C4-2B (cell line): ENCODE data around the gene MALRD1.

Source experiments
- ZFX ChIP-seq: fragments of 450-650 bp; IDR thresholded peaks from 2 replicates; pipeline ENCODE4 v1.6.1; 2017
- TF ChIP-seq, protein P1 (sequence below): fragments of 450-650 bp; conservative IDR thresholded peaks from 2 replicates; pipeline ENCODE4 v1.5.1; 2017; ENCODE audit warnings: mild to moderate bottlenecking

- TF ChIP-seq, protein P1, sequence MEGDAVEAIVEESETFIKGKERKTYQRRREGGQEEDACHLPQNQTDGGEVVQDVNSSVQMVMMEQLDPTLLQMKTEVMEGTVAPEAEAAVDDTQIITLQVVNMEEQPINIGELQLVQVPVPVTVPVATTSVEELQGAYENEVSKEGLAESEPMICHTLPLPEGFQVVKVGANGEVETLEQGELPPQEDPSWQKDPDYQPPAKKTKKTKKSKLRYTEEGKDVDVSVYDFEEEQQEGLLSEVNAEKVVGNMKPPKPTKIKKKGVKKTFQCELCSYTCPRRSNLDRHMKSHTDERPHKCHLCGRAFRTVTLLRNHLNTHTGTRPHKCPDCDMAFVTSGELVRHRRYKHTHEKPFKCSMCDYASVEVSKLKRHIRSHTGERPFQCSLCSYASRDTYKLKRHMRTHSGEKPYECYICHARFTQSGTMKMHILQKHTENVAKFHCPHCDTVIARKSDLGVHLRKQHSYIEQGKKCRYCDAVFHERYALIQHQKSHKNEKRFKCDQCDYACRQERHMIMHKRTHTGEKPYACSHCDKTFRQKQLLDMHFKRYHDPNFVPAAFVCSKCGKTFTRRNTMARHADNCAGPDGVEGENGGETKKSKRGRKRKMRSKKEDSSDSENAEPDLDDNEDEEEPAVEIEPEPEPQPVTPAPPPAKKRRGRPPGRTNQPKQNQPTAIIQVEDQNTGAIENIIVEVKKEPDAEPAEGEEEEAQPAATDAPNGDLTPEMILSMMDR, result no peak
- no peak for TF ChIP-seq ZFX
These were observed 105.8 kb downstream of the MALRD1 start for GRCh38 chr10:19154375-19154774.
